NCI-H2107 treated with DMSO at 0.1 percent for 48 hours (cell line): ENCODE measurements around the gene MTPN.

Experiments
- DNase-seq: peaks from one replicate; lab custom pipeline; 2025; ENCODE audit not compliant: unreplicated experiment; lab: John Stamatoyannopoulos, UW

The MTPN gene, protein sequence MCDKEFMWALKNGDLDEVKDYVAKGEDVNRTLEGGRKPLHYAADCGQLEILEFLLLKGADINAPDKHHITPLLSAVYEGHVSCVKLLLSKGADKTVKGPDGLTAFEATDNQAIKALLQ

DNA sequence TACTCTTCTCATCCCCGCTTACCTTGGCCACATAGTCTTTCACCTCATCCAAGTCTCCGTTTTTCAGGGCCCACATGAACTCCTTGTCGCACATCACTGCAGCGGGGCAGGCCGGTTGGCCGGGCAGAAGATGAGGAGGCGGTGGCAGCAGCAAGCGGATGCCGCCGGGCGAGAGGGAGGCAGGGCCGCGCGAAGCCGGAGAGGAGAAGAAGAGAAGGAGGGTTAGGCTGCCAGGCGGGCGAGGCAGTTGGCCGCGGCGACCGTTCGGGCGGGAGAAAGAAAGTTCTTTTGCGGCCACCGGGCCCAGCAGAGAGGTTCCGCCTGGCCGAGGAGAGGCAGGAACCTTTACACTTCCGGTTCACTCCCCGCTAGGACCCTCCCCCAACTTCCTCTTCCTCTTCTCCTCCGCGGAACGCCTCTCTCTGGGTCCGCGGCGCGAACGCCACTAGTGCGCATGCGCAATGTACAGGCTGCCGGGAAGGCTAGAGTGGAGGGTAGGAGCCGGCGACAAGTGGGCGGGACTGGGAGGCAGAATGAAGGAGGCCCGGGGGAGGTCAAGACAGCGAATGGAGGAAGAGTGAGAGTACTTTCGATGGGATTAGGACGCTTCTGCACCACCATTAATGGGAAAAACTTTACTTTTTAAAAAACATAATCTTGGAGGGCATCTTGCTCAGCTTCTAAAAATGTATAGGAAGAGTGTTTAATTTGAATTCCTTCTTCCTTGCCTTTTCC is at the start of gene MTPN:
MTPN (minus strand) TSS at position 353 of the 735 bp plus-strand sequence; CDS start at position 94, 259 bp downstream.
- peak; percentile 99 for DNase-seq

DNA sequence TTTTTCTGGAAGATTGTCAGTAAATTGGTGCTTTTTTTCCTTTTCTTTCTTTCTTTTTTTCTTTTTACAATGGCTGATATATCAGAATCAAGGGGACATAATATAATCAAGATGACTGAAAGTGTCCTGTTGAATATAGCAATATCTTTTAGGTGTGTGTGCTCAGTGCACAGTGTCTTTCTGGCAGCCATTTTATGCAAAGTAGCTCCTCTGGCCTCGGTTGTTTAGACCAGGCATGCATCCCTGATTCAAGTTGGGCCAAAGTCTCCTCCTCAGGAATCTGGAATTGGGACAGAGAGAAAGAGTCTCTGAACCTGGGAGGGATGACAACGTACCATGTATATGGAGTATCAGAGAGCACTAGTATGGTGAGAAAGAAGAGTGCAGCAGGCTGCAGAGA is 49.0 kb upstream of the MTPN start:
- no peak for DNase-seq

DNA sequence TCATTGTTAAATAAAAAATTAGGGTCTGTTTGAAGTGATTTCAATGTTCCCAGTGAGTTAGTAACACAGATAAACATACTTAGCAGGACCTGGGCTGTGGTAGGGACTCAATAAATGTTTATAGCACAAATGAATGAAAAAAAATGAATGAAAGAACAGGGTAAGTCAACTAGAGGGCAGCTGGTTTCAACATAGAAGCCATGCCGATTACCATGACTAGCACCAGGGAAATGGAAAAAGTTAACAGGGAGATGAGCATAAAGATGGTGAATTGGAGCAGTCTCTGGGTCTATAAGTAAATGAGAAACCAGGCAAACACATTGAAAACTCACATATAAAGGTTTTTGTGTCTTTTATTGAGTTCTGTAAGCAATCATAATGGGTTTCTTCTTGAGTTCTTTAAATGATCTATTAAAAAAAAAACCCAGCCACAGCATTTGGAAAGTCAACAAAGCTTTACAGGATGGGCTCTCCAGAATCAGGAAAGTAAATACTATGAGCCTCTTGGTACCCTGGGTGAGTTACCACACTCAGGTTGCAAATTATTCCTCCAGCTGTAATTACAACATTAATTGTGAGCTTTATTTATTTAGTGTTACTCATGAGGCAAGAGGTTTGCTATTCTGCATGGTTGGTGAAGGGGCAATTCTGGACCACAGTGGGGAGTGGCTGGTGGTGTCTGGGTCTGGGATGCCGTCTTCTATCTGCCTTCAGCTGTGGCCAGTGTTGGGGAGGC is 46.1 kb upstream of the MTPN start:
- peak; percentile 71 for DNase-seq

DNA sequence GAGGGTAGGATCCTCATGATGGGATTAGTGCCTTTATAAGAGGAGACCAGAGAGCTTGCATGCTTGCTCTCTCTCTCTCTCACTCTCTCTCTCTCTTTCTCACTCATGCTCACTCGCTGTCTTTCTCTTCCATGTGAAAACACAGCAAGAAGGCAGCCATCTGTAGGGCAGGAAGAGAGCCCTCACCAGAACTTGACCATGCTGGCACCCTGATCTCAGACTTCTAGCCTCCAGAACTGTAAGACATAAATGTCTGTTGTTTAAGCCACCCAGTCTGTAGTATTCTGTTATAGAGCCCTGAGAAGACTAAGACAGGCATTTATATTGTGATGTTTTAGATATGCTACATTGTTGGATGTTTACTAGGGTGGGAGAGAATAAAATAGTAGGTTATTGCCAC is 43.4 kb upstream of the MTPN start:
- no peak for DNase-seq

DNA sequence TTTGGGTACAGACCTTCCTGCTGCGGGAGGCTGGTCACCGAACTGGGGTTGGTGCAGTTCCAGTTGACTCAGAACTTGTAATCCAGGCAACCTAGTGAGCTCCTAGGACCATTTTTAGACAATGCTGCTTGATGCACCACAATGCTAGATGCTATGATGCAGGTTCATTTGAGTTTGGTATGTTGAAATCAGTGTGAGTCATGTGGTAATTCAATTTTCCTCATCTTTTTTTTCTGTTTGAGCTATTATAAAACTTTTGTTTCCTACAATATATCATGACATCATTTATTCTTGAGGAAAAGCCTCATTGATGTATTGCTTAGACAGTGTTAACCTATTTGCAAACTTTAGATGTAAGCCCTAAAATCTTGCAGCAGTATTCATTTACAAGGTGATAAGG is 40.9 kb upstream of the MTPN start:
- DNase-seq, result no peak

DNA sequence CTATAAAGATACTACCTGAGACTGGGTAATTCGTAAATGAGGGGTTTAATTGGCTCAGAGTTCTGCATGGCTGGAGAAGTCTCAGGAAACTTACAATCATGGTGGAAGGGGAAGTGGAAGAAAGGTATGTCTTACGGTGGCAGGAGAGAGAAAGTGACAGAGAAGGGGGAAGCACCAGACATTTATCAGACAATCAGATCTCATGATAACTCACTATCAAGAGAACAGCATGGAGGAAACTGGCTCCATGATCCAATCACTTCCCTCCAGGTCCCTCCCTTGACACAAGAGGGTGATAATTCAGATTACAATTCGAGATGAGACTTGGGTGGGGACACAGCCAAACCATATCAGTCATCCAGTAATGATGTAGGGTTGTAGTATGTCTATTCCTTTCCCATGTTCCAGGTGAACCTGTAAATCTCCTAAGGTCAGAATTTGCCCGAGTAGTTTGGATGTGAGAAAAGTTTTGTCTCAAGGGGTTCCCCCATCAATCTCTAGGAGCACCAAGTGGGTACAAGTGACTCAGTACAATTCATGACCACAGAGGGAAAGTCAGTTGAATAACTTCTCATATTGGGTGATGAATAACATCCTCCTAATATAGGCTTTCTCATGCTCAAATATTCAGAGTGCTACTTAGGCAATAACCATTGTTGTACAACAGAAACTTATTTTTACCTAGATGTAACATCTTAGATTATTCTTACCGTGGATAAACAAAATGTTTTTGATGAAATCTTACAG is 39.7 kb upstream of the MTPN start:
- no peak for DNase-seq

DNA sequence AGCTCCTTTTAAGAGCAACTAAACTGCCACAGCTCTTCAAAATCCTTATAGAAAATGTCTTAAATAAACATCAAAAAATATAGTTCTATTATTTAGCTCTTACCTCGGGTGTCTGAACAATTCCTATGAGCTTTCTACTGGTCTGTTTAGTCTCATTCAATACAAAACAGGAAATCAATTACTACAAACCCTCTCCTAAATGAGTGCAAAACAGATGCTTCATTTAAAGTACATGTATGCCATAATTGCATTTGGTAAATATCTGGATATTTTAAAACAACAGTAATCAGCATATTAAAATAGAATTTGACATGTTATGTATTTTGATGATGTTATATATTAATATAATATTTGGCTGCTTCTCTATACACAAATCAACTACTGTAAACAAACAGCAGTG is 38.5 kb upstream of the MTPN start:
- DNase-seq, result no peak

DNA sequence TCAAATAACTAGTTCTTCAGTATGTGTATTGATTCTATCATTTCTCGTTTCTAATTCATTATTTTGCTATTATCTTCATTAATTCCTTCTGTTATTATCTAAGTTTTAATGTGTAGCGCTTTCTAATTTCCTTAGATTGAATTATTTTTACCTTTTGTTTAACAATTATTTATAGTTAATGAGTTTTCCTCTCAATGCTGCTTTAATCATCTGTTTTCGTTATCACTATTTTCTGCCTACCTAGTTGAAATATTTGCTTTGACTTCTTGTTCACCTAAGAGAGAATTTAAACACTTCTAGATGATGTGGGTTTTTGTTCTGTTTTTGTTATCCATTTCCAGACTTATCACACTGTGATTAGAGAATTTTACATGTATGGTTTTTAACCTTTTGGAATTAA is 37.5 kb upstream of the MTPN start:
- DNase-seq, result no peak

DNA sequence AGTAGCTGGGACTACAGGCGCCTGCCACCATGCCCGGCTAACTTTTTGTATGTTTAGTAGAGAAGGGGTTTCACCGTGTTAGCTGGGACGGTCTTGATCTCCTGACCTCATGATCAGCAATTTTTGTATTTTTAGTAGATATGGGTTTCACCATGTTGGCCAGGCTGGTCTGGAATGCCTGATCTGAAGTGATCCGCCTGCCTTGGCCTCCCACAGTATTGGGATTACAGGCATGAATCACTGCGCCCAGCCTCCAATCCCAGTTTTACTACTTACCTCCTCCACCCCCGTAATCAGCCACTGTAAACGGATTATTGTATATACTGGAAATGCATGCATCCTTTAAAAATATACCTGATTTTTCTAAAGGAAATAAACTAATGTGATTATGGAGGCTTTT is 35.1 kb upstream of the MTPN start:
- no peak for DNase-seq

DNA sequence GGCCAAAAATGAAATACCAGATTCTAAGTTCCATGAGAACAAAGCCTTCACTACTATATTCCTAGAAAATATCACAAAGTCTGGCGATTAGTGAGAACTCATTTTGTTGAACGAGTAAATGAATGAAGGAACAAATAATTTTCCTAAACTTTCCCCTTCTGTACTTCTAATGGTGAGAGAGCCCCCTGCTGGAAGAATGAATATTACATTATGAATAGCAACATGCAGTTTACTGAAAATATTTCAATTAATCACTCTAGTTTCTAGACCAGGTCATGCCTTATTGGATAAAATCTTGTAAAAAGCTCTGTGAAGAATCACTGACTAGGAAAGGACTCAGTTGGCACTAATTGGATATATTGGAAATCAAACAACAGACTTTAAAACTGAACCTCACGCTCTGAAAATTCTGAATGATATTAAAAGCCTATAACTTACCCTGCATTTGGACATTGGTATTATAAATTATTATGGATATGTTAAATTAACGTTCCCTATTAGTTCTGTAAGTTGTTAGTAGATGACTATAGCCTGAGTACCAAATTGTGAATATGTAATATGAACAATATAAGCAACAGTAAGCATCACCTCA is 32.4 kb upstream of the MTPN start:
- peak; percentile 38 for DNase-seq

DNA sequence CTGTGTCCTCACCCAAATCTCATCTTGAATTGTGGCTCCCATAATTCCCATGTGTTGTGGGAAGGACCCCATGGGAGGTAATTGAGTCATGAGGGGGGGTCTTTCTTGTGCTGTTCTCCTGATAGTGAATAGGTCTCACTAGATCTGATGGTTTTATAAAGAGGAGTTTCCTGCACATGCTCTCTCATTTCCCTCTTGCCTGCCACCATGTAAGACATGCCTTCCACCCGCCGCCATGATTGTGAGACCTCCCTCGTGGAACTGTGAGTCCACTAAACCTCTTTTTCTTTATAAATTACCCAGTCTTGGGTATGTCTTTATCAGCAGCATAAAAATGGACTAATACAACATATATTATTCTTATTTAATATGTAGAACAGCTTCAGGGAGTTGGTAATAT is 29.0 kb upstream of the MTPN start:
- no peak for DNase-seq

DNA sequence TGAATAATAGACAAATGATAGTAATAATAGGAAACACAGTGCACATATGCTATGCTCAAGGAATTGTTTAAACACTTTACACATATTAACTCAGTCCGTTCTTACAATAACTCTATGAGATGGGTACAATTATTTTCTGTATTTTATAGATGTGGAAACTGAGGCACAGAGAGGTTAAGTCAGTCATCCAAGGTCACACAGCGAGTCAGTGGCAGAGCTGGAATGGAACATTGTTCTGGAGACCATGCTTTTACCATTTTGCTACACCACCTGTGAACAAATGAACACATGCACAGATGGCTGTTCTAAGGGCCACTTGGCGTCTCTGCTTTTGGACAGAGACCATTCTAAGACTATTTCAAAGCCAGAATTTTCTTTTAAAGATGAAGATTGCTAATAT is 26.9 kb upstream of the MTPN start:
- DNase-seq, result no peak

DNA sequence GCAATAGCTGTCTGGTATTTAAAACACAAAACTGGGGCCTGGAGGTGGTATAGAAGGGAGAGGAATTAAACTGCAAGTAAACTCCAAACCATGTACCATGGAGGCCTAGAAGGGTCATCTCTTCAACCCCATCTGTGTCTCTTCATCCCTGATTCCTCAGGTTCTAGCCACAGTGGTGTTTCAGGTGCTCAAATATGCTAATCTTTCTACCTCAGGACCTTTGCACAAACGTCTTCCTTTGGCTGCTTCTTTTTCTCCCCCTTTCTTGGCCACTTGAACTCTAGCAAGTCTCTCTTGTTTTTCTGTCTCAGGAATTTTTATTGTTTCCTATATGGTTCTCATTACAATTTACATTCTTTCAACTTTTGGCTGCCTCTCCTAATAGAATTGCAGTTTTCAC is 25.6 kb upstream of the MTPN start:
- DNase-seq, result no peak

DNA sequence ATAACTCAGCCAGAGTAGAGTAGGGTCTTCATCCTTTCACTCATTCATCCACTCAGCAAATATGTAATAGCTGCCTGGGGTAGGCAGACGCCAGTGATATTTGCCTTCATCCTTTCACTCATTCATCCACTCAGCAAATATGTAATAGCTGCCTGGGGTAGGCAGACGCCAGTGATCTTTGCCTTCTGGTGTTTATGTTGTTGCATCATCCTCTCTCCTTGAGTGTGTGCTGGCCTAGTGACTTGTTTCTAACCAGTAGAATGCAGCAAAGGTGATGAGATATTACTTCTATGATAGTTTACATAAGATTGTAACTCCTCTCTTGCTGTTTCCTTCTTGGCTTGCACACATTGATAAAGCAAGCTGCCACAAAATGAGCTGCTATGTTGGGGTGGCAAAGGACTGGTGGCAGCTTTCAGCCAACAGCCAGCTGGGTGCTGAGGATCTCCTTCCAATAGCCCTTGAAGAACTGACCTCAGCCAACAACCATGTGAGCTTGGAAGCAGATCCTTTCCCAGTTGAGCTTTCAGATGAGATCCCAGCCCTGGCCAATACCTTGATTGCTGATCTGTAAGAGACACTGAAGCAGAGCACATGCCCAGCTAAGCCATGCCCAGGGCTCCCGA is 23.2 kb upstream of the MTPN start:
- no peak for DNase-seq

DNA sequence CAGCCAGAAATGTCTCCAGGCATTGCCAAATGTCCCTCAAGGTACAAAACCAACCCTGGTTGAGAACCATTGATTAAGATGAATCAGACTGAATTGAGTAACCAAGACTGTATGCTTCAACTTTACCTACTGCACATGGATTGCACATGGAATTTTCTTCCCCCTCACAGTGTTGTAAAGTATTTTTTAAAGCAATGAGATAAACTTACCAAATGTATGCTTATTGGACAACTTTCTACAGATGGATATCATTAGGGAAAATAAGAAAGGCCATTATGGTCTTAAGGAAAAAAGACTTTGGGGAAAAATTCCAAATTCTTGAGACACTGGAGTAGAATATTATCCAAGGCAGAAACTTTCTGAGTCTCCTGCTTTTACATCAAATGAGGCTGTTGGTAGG is 20.9 kb upstream of the MTPN start:
- no peak for DNase-seq

DNA sequence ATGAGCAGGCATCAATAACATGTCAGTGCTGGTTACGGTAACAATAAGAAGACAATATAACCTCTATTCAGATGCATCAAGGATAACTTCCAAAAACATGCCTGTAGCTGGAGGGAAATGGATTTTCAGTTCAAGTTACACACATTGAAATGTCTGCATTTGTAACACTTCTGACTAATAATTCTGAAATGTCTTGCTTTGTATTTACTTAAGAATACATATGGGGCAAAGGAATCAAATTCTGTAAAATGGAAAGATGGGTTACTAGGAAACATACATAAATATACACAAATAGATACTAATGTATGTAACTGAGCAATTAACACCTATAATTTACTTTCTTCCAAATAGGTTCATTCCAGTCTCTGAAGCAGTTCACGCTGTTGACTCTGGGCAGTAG is 18.6 kb upstream of the MTPN start:
- DNase-seq, result no peak

DNA sequence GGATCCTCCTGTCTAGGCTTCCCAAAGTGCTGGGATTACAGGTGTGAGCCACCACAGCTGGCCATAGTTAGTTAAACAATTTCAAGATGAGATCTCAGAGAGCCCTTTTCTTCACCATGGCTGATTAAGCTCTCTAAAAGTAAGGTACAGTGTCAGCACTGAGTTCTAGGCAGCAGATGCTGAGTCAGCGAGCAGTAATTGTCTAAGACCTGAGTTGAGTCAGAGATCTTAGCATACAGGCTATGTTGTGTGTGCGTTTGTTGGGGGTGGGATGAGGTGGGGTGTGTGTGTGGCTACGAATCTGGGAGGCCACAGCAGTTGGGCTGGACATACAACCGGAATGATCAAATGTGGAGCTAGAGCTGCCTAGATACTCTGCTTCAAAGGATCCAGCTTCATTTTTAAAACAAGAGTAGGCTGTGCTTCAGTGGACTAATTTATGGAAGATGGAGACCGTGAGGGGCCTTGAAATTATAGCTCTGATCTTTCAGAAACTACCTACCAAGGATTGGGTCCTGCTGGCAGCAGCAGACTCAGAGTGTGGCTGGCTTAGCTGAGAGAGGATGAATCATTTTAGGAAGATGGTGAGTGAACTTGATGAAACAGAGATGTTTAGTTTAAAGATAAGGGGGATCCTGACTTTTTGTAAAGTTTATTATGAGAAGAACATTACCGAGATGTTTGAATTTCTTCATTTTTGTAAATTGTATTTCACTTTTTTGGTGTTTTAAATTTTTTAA is 17.5 kb upstream of the MTPN start:
- DNase-seq, result no peak

DNA sequence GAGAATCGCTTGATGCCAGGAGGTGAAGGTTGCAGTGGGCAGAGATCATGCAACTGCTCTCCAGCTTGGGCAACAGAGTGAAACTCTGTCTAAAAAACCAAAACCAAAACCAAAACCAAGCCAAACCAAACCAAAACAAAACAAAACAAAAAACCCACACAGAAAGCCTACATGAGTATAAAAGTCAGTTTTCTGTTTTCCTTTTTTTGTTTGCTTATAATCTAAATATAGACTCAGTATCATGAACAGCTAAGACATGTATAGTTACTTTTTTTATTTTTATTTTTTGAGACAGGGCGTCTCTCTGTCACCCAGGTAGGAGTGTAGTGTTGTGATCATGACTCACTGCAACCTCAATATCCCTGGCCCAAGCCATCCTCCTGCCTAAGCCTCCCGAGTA is 16.8 kb upstream of the MTPN start:
- DNase-seq, result no peak

DNA sequence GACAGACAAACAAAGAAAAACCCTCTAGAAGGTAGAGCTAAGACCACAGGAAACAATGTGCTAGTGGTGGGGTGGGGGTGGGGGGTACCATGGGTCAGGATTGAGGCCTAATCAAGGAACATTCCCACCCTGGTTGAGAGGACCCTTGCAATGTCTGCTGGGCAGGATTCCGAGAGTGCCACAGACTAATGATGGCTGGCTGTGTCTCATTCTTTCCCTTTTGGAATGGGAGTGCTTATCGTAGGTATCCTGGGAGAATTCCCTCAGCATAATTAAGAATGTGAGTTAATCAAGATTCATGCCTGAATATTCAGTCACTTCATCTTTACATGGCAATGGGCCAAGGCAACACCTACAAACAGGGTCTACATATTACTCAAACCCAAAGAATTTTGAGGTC is 14.7 kb upstream of the MTPN start:
- DNase-seq, result no peak

DNA sequence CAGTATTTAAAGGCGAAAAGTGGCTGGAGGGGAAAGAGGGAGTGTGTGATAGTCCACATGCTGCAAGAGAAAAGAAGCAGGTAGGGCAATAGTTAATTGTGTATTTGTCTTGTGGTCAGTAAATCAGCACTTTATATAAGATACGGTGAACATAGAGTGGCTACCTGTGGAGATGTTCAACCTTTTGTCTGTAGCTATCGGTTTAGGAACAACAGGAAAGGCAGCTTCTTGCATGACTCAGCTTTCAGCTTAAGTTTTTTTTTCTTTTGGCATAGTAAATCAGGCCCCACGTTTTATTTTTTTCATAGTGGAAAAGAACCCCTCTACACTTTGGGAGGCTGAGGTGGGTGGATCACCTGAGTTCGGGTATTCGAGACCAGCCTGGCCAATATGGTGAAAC is 14.2 kb upstream of the MTPN start:
- DNase-seq, result peak; percentile 83
